Measurements from ENCODE around the gene LSMEM2.

- TF ChIP-seq TAF1 (IDR thresholded peaks at IDR 0.05; ENCODE audit: low read depth, low read length): no peak
- TF ChIP-seq POLR2A (IDR thresholded peaks at IDR 0.05; ENCODE audit: low read depth, low read length): no peak
- no peak for TF ChIP-seq SPI1 (IDR thresholded peaks at IDR 0.05; ENCODE audit: low read depth, low read length)
- TF ChIP-seq PAX5 (IDR thresholded peaks at IDR 0.05; ENCODE audit: insufficient read depth, low read length, severe bottlenecking): no peak
- no peak for TF ChIP-seq POLR2AphosphoS5 (IDR thresholded peaks at IDR 0.05; ENCODE audit: low read depth, low read length)
These were observed 37.9 kb downstream of the LSMEM2 start for GRCh38 chr3:50316657-50317242.

Data from GM12891 (cell line).